GM19455 (cell line): ENCODE data around the gene MAP3K12.

Experiments
- ATAC-seq: cut with Tn5 transposase; IDR thresholded peaks from one replicate; pipeline ENCODE4 v1.9.1; 2021; ENCODE audit not compliant: unreplicated experiment

Gene MAP3K12

GRCh38 chr12:53474077-53474476 is 25.2 kb downstream of the MAP3K12 start:
- no peak for ATAC-seq

DNA sequence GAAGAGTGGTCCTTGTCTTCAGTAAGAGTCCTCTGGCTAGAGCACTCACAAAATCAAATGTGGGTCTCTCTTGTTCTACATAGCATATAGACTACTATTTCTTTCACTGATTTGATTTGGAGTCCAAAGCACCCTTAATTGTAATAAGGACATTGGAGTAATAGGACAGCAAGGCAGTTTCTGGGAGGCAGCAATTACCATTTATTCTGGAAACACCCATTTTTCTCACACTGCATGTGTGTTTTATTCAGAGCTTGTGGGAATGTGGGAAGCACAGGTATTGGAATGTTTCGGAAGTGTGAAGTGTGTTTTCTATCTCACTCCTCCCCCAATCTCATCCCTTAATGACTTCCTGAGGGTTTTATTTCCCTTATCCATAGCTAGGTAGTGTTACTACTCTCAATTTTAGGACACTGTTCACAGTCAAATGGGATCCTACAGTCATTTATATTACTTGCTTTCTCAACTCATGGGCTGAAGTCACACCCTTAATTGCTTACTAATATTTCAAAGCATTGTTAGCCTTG is 27.1 kb downstream of the MAP3K12 start:
- no peak for ATAC-seq

- ATAC-seq, result no peak
Measured at GRCh38 chr12:53468282-53468681, 31.0 kb downstream of the MAP3K12 start.

DNA sequence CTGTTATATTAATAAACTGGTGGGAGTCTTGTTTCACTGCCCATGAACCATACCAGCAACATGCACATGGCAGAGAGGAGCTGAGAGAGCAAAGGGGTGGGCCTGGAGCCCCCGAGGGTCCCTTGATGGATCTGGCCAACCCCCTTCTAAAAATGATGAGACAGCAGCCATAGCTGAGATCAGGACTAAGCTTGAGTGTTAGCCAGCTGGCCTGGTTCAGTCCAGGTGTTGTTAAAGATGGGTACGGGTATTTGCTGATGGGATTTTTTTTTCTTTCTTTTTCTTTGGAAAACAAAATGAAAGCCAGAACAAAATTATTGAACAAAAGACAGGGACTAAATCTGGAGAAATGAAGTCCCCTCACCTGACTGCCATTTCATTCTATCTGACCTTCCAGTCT is 31.4 kb downstream of the MAP3K12 start:
- no peak for ATAC-seq

GRCh38 chr12:53467082-53467481 is 32.2 kb downstream of the MAP3K12 start:
- no peak for ATAC-seq

DNA sequence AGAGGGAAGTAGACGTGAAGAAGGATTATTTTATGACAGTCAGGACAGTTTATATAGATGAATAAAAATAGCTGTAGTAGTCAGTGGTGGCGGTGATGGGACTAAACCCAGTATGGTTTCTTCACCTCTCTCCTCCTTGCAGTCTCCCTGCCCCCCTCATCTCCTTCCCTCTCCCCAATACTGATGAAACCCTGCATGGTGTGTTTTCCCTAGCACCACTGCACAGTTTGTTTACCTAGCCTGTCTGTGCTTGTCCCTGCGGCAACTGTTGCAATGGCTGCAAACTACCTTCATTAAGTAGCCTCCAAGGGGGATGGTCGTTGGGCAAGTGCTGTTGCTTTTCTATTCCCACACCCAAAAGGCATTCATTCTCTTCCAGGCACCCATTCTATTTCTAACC is 32.6 kb downstream of the MAP3K12 start:
- no peak for ATAC-seq

DNA sequence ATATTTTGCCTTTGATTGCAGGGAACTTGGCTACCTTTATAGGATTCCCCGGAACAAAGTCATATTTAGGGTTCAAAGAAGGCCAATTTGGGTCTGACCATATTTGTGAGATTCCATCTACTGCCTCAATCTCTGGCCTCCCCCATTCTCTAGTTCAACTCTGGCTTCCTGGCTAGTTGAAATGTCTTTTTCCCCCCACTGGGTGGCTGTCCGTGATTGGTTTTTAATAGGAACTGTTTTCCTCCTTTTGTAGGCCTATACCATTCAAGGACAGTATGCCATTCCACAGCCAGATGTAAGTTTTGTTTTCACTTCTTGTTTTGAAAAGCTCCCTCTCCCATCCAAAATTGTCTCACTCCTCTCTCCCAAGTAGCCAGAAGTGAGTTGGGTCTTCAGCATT is 33.6 kb downstream of the MAP3K12 start:
- ATAC-seq, result no peak

- ATAC-seq, result no peak
Measured at GRCh38 chr12:53464685-53465418, 34.4 kb downstream of the MAP3K12 start.

GRCh38 chr12:53463802-53464560 is 35.3 kb downstream of the MAP3K12 start:
- ATAC-seq, result no peak

DNA sequence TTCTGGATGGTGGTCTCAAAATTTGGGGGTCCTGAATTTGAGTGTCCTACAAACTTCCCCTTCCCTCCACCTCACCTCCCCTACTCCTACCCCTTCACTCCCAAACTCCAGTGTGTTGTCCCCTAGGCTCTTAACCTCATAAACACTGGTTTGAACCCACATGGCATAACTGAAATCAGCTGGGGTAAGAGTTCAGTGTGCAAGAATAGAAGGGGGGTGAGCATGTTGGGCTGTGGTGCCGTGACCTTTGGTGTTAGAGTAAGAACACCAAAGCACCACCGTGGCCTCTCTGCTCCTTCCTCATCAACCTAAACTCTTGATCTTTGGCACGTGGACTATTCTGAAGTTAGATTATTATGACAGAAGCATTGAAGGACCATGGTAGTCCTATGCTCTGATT is 36.3 kb downstream of the MAP3K12 start:
- no peak for ATAC-seq

DNA sequence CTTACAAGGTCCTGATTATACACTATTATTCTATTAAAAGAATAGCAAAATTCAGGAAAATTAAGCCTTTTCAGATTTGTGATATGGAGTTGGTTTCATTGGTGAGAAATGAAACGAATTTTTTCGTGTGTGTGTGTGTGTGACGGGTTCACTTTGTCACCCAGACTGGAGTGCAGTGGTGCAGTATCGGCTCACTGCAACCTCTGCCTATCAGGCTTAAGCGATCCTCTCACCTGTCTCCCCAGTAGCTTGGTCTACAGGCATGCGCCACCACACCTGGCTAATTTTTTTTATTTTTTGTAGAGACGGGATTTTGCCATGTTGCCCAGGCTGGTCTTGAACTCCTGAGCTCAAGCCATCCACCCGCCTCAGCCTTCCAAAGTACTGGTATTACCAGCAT is 37.7 kb downstream of the MAP3K12 start:
- no peak for ATAC-seq

DNA sequence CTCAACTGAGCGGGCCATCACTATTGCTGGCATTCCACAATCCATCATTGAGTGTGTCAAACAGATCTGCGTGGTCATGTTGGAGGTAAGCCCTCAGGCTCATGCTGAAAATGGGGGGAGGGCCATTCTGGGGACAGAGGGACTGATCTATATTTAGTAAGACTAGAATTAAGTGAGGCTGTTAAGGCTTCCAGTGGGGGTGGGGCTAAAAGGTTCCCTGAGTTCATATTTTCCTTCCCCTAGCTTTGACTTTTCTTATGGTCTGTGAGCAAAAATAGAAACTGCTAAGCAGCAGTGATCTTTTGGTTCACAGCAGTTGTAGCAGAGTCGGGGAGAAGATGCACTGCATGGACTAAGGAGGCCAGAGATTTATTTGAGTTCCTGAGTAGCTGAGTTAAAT is 38.2 kb downstream of the MAP3K12 start:
- ATAC-seq, result no peak

DNA sequence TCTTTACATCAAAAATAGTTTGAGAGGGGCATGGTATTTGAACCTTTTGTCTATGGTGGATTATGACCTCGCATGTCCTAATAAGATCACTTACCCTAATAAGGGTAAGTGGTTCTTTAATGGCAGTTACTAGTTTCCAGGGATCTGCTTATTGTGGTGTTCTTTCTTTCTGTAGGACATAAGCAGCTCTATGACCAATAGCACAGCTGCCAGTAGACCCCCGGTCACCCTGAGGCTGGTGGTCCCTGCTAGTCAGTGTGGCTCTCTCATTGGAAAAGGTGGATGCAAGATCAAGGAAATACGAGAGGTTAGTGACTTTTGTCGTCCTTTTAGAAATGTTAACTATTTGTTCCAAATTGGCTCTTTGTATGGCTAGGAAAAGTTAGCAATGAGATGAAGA is 40.2 kb downstream of the MAP3K12 start:
- no peak for ATAC-seq

- ATAC-seq, result no peak
Measured at GRCh38 chr12:53456654-53457366, 42.4 kb downstream of the MAP3K12 start.

- ATAC-seq, result no peak
Measured at GRCh38 chr12:53454707-53455106, 44.6 kb downstream of the MAP3K12 start.

GRCh38 chr12:53453953-53454640 is 45.2 kb downstream of the MAP3K12 start:
- no peak for ATAC-seq

DNA sequence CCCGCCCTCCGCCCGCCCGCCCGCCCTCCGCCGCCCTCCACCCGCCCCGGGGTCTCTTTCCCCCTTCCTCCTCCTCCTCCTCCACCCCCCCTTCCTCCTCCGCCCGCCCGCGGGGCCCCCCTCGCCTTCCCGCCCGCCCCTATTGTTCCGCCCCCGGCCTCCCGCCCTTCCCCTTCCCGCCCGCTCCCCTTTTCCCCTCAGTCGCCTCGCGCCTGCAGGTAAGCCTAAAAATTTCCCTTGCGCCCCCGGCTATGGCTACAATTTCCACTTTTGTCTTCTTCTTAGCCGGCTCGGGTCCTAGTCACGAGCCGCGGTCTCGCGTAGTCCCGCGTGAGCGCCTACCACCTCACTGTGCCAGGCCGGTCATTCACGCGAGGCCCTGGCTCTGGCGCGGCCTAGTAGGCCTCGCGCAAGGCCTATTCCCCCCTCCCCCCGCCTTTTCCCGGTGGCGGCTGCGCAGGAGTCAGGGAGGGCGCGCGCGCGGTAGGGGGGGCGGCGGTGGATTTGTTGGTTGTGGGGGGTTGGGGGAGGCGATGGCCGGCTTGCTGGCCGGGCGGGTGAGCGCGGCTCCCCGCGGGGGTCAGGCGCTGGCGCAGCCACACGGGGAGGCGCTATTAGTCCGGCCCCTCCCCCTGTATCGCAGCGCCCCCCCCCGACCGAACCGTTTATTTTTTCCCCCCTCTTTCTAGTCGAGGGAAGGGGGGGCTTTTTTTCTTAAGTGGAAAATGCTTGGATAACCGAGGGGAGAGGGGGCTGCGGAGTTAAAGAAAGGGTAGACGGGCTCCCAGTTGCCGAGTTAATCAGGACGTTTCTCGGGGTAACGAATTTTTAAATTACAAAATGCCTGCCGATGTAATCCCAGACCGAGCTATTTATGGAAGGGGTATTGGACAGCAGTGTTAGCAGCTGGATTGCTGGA is 46.8 kb downstream of the MAP3K12 start:
- no peak for ATAC-seq

- peak; percentile 96 for ATAC-seq
Measured at GRCh38 chr12:53451661-53452158, 47.5 kb downstream of the MAP3K12 start, which contains the start of gene PCBP2. TSS of gene PCBP2 (plus strand) at chr12:53452102. CDS start at chr12:53454801, 2,699 bp downstream.

DNA sequence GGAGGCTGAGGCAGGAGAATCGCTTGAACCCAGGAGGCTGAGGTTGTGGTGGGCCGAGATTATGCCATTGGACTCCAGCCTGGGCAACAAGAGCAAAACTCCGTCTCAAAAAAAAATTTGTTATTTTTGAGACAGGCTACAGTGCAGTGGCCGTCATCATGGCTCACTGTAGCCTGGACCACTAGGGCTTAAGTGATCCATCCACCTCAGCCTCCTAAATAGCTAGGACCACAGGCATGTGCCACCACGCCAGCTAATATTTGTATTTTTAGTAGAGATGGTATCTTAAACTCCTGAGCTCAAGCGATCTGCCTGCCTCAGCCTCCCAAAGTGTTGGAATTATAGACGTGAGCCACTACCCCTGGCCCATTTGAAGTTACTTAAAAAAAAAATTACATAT is 48.3 kb downstream of the MAP3K12 start:
- ATAC-seq, result no peak
